ENCODE results near the gene EAF2. TPM values are rescaled to one million over a fixed set of nuclear protein-coding genes. Genes with fewer than 3 reads are reported as not detected.

The EAF2 gene
- total and polyA plus RNA-seq, 10 donors: 24.9 to 60.6 (median 35.3) TPM

GRCh38 chr3:121821421-121822199 is 13.4 kb upstream of the EAF2 start:
- H3K27ac ChIP-seq: no peak overlapping the region
- H3K4me3 ChIP-seq: no peak overlapping the region
- H3K9me3 ChIP-seq: peaks cover 0 to 36% (median 24%) of the 10 kb centered on the region in 8 donors

DNA sequence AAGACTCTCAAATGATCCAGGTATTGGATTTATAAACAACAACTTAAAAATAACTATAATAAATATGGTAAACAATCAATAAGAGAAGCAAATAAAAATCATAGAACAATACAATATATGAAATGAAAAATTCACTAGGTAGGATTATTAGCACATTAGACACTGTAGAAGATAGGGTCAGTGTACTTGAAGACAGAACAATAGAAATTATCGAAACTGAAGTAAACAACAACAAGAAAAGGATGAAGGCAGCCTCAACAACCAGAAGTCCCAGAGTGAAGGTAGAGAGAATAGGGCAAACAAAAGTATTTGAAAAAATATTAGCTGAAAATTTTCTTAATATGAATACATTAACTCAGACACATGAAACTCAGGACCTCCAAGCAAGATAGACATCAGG is 12.0 kb upstream of the EAF2 start:
- 93 to 100% (median 100%) methylated on average over 1 of the region's 1 CpG for WGBS, 5 donors
- H3K4me1 ChIP-seq: peaks cover 0 to 4% (median 0%) of the 10 kb centered on the region in 6 donors
- H3K36me3 ChIP-seq: peaks cover 8 to 95% (median 64%) of the 10 kb centered on the region in 6 donors
- H3K9me3 ChIP-seq: peaks cover 0 to 26% (median 24%) of the 10 kb centered on the region in 8 donors
- DNase-seq: no peak
- no peak overlapping the region for H3K4me3 ChIP-seq
- intact Hi-C loops (cut with DNase I; ENCODE audit: low total_unique reads): no loop called here
- no peak for TF ChIP-seq POLR2A (IDR thresholded peaks at IDR 0.05)
- TF ChIP-seq, protein P1, sequence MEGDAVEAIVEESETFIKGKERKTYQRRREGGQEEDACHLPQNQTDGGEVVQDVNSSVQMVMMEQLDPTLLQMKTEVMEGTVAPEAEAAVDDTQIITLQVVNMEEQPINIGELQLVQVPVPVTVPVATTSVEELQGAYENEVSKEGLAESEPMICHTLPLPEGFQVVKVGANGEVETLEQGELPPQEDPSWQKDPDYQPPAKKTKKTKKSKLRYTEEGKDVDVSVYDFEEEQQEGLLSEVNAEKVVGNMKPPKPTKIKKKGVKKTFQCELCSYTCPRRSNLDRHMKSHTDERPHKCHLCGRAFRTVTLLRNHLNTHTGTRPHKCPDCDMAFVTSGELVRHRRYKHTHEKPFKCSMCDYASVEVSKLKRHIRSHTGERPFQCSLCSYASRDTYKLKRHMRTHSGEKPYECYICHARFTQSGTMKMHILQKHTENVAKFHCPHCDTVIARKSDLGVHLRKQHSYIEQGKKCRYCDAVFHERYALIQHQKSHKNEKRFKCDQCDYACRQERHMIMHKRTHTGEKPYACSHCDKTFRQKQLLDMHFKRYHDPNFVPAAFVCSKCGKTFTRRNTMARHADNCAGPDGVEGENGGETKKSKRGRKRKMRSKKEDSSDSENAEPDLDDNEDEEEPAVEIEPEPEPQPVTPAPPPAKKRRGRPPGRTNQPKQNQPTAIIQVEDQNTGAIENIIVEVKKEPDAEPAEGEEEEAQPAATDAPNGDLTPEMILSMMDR (IDR thresholded peaks at IDR 0.05 in 8 of 11, conservative IDR thresholded peaks at IDR 0.05 in 3 of 11): no peak
- TF ChIP-seq POLR2AphosphoS5 (IDR thresholded peaks at IDR 0.05): no peak
- no peaks in the 10 kb centered on the region for H3K27me3 ChIP-seq (replicated peaks in 1 of 7)
- H3K27ac ChIP-seq: no peak overlapping the region

More at GRCh38 chr3:121821421-121822199, 13.4 kb upstream of the EAF2 start:
- H3K36me3 ChIP-seq: peaks cover 8 to 95% (median 56%) of the 10 kb centered on the region in 6 donors
- intact Hi-C loops (cut with DNase I; ENCODE audit: low total_unique reads): no loop called here
- WGBS, 5 donors: 82 to 93% (median 91%) methylated on average over 2 of the region's 2 CpGs
- no peak for DNase-seq
- H3K4me1 ChIP-seq: peaks cover 0 to 6% (median 0%) of the 10 kb centered on the region in 6 donors
- TF ChIP-seq, protein P1 (IDR thresholded peaks at IDR 0.05 in 8 of 11, conservative IDR thresholded peaks at IDR 0.05 in 3 of 11): no peak
- H3K27me3 ChIP-seq (replicated peaks in 1 of 7): no peaks in the 10 kb centered on the region

DNA sequence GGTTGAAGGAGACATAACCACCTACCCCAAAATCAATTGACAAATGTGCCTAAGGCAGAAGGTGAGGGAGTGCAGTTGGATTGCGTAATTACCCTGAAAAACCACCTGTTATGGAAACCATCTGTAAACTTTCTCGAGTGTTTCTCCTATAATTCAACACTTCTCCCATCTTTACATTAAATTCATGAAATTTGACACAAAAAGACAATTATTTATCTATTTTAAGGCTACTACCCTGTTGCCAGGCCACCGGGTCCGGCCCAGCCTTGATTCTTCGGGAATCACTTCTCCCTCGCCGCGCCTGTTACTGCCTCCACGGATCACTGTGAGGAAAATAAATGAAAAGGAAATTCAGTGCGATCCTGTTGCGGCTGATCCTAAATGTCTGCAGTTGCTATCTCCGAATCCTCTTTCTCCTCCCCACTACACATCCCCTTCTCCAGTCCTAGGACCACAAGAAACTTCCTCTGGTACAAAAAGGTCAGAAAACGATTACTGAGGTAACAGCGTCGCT is 795 bp upstream of the EAF2 start:
- Histone ChIP-seq H3K4me3 (peak overlapping the region; percentile 59 to 82 (median 74)), H3K9me3 (no peaks in the 10 kb centered on the region), H3K27ac (peak overlapping the region; percentile 79 to 93 (median 87)), H3K27me3 (replicated peaks in 1 of 7) (no peaks in the 10 kb centered on the region), H3K36me3 (peaks cover 0 to 33% (median 5%) of the 10 kb centered on the region in 6 donors), H3K4me1 (peaks cover 7 to 86% (median 49%) of the 10 kb centered on the region in 6 donors)
- TF ChIP-seq, protein P1 (IDR thresholded peaks at IDR 0.05 in 8 of 11, conservative IDR thresholded peaks at IDR 0.05 in 3 of 11): no peak
- no peak for TF ChIP-seq POLR2AphosphoS5 (IDR thresholded peaks at IDR 0.05)
- no peak for TF ChIP-seq POLR2A (IDR thresholded peaks at IDR 0.05)
- 8 to 12% (median 10%) methylated on average over 15 of the region's 15 CpGs for WGBS, 5 donors
- intact Hi-C loops (cut with DNase I; ENCODE audit: low total_unique reads): no loop called here
- no peak for DNase-seq

DNA sequence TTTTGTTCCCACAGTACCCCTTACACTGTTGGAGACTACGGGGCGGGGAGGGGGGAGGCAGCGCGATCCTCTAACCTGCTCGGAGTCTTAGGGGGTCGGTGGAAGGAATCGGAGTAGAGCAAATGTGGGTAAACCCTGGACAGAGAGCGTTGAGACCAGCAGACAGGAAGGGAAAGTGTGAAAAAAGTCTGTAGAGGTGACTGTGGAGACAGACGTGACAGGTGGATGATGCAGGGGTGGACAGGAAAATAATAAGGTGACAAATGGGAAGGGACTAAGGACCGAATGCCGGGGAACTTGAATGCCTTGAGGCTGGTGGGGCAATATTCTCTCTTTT is 424 bp downstream of the EAF2 start:
- intact Hi-C loops (cut with DNase I; ENCODE audit: low total_unique reads): no loop called here
- DNase-seq: no peak
- Histone ChIP-seq H3K9me3 (no peaks in the 10 kb centered on the region), H3K4me1 (peaks cover 7 to 78% (median 48%) of the 10 kb centered on the region in 6 donors), H3K27ac (peak overlapping the region; percentile 79 to 93 (median 87)), H3K36me3 (peaks cover 0 to 28% (median 5%) of the 10 kb centered on the region in 6 donors), H3K4me3 (peak overlapping the region; percentile 59 to 82 (median 74)), H3K27me3 (replicated peaks in 1 of 7) (no peaks in the 10 kb centered on the region)
- WGBS, 5 donors: 0 to 1% (median 0%) methylated on average over 11 of the region's 11 CpGs
- TF ChIP-seq, protein P1 (IDR thresholded peaks at IDR 0.05 in 8 of 11, conservative IDR thresholded peaks at IDR 0.05 in 3 of 11): no peak
- TF ChIP-seq POLR2AphosphoS5 (IDR thresholded peaks at IDR 0.05): no peak
- no peak for TF ChIP-seq POLR2A (IDR thresholded peaks at IDR 0.05)
